Measurements from ENCODE around the gene COPE.

DNA sequence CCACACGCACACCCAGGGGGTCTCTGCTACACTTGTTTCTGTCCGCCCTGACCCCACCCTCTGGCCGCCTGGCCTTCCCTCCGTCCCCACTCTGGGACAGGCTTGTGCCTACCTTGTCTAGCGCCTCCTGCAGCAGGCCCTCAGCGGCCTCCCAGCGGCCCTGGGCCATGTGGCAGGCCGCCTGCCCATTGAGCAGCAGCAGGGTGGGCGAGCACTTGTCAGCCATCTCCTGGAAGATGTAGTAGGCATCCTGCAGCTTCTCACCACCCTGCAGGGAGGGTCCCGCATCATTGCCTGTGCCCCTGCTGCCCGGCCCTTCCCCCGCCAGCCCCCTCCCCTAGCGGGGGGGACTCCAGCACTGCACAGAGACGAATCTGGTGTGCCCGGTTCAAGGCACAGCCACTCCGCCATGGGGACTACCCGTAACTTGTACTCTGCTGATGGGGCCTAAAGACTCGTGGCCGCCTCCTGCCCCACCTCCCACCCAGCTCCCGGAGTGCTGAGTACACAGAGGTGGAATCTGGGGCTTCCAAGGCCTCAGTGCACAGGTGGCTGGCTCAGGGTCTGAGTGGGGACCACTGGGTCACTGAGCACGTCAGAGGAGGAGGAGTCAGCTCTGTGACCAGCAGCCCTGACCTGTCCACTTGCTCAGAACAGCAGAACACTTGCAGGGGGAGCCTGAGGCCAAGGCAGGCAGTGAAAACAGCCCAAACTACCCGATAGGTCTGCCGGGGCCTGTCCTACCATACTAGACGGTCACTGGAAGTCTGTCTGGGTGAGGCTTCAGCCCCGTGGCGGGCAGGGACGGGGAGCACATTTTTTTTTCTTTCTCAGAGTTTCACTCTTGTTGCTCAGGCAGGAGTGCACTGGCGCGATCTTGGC, 15.8 kb downstream of the COPE start:
- TF ChIP-seq POLR2A (IDR thresholded peaks at IDR 0.05) = no peak
- TF ChIP-seq, protein P1, sequence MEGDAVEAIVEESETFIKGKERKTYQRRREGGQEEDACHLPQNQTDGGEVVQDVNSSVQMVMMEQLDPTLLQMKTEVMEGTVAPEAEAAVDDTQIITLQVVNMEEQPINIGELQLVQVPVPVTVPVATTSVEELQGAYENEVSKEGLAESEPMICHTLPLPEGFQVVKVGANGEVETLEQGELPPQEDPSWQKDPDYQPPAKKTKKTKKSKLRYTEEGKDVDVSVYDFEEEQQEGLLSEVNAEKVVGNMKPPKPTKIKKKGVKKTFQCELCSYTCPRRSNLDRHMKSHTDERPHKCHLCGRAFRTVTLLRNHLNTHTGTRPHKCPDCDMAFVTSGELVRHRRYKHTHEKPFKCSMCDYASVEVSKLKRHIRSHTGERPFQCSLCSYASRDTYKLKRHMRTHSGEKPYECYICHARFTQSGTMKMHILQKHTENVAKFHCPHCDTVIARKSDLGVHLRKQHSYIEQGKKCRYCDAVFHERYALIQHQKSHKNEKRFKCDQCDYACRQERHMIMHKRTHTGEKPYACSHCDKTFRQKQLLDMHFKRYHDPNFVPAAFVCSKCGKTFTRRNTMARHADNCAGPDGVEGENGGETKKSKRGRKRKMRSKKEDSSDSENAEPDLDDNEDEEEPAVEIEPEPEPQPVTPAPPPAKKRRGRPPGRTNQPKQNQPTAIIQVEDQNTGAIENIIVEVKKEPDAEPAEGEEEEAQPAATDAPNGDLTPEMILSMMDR (IDR thresholded peaks at IDR 0.05) = no peak
- TF ChIP-seq POLR2AphosphoS5 (IDR thresholded peaks at IDR 0.05) = no peak
- TF ChIP-seq EP300 (IDR thresholded peaks at IDR 0.05) = no peak
